Measurements from ENCODE around the gene ERRFI1. TPM values are rescaled to one million over a fixed set of nuclear protein-coding genes. Genes with fewer than 3 reads are reported as not detected.

The ERRFI1 gene
- total and polyA plus RNA-seq, 4 donors = 33.3 to 258 (median 120) TPM

GRCh38 chr1:7983086-7983778 lies 42.9 kb downstream of the ERRFI1 start:
- intact Hi-C loops (cut with DNase I) = loop anchor here in 1 of 2 donors (2.0 to 5.0 kb wide), 2 partner anchors 334 to 366 kb away; partner anchors contain the start of gene SLC45A1
- Histone ChIP-seq H3K27me3 (ENCODE audit: control insufficient read depth in 1 of 2, insufficient read depth in 2 of 2, low read length in 1 of 2) (no peaks in the 10 kb centered on the region), H3K27ac (ENCODE audit: low read depth in 1 of 2, low read length in 2 of 2) (no peak overlapping the region), H3K36me3 (ENCODE audit: control insufficient read depth in 1 of 2, insufficient read depth in 2 of 2, low read length in 1 of 2) (peaks cover 6 to 10% of the 10 kb centered on the region in 2 donors), H3K4me3 (ENCODE audit: low read length in 2 of 2) (no peak overlapping the region), H3K4me1 (ENCODE audit: control insufficient read depth in 1 of 2, insufficient read depth in 2 of 2, low read length in 2 of 2) (no peaks in the 10 kb centered on the region), H3K9me3 (ENCODE audit: control insufficient read depth, low read length) (no peaks in the 10 kb centered on the region)
- DNase-seq (peak in 1 of 2 donors; percentile 59), ATAC-seq (ENCODE audit: low FRiP score) (no peak)
- WGBS, 2 donors = 90 to 94% methylated on average over 15 of the region's 15 CpGs

- WGBS, 2 donors = 82 to 83% methylated on average over 7 of the region's 7 CpGs
- Histone ChIP-seq H3K27me3 (ENCODE audit: control insufficient read depth in 1 of 2, insufficient read depth in 2 of 2, low read length in 1 of 2) (no peaks in the 10 kb centered on the region), H3K4me1 (ENCODE audit: control insufficient read depth in 1 of 2, insufficient read depth in 2 of 2, low read length in 2 of 2) (no peaks in the 10 kb centered on the region), H3K4me3 (ENCODE audit: low read length in 2 of 2) (no peak overlapping the region), H3K9me3 (ENCODE audit: control insufficient read depth, low read length) (no peaks in the 10 kb centered on the region), H3K27ac (ENCODE audit: low read depth in 1 of 2, low read length in 2 of 2) (no peak overlapping the region), H3K36me3 (ENCODE audit: control insufficient read depth in 1 of 2, insufficient read depth in 2 of 2, low read length in 1 of 2) (peaks cover 6 to 10% of the 10 kb centered on the region in 2 donors)
- DNase-seq (peak in 1 of 2 donors; percentile 52), ATAC-seq (ENCODE audit: low FRiP score) (no peak)
- intact Hi-C loops (cut with DNase I) = loop anchor here in 1 of 2 donors (5.0 kb wide), 1 partner anchor 336 kb away; the partner anchor contains the start of gene SLC45A1
These were observed 45.1 kb downstream of the ERRFI1 start for GRCh38 chr1:7980984-7981383.

DNA sequence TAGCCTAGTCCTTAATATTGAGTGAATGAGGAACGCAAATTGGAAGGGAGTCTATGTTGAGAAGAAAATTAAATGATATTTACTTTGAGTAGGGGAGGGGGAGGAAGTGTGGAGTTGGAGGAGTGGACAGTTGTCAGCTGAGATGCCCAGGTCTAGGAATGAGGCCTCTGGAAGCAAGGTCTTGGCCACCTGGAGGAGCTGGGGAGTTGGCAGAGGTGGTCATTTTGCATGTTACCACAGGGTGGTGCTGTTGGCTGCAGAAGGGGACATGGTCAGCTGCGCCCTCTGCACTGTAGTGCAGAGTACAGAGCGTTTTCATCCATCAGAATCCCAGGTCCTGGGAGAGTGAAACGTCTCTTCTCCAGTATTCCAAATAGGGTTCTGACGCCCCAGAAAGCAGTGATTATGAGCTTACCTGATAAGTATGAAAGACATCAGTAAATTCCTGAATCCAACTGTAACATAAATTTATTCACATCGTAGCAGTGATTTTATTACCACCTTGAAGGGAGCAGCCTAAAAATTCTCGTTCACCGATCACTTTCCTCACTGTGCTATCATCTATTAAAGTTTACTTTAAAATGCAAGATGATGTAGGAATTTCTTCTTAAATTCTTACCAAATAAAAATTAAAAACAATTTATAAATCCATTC lies 50.8 kb downstream of the ERRFI1 start:
- no peaks in the 10 kb centered on the region for H3K9me3 ChIP-seq (ENCODE audit: control insufficient read depth, low read length)
- ATAC-seq (ENCODE audit: low FRiP score) = peak; percentile 91
- no peak overlapping the region for H3K27ac ChIP-seq (ENCODE audit: low read depth in 1 of 2, low read length in 2 of 2)
- intact Hi-C loops (cut with DNase I) = loop anchor here (2.0 to 10.0 kb wide), 2 partner anchors 373 to 589 kb away; no protein-coding TSS in a partner anchor
- peak; percentile 66 to 85 for DNase-seq
- H3K4me3 ChIP-seq (ENCODE audit: low read length in 2 of 2) = no peak overlapping the region
- H3K27me3 ChIP-seq (ENCODE audit: control insufficient read depth in 1 of 2, insufficient read depth in 2 of 2, low read length in 1 of 2) = no peaks in the 10 kb centered on the region
- peaks cover 6% of the 10 kb centered on the region in 2 donors for H3K36me3 ChIP-seq (ENCODE audit: control insufficient read depth in 1 of 2, insufficient read depth in 2 of 2, low read length in 1 of 2)
- 51 to 54% methylated on average over 8 of the region's 8 CpGs for WGBS, 2 donors
- no peaks in the 10 kb centered on the region for H3K4me1 ChIP-seq (ENCODE audit: control insufficient read depth in 1 of 2, insufficient read depth in 2 of 2, low read length in 2 of 2)

GRCh38 chr1:7973086-7973485 lies 53.0 kb downstream of the ERRFI1 start:
- no peak for ATAC-seq (ENCODE audit: low FRiP score)
- intact Hi-C loops (cut with DNase I) = loop anchor here in 1 of 2 donors (10.0 kb wide), 1 partner anchor 592 kb away; no protein-coding TSS in a partner anchor
- H3K4me1 ChIP-seq (ENCODE audit: control insufficient read depth in 1 of 2, insufficient read depth in 2 of 2, low read length in 2 of 2) = no peaks in the 10 kb centered on the region
- no peak overlapping the region for H3K4me3 ChIP-seq (ENCODE audit: low read length in 2 of 2)
- DNase-seq = no peak
- H3K9me3 ChIP-seq (ENCODE audit: control insufficient read depth, low read length) = no peaks in the 10 kb centered on the region
- H3K36me3 ChIP-seq (ENCODE audit: control insufficient read depth in 1 of 2, insufficient read depth in 2 of 2, low read length in 1 of 2) = peaks cover 2 to 8% of the 10 kb centered on the region in 2 donors
- no peak overlapping the region for H3K27ac ChIP-seq (ENCODE audit: low read depth in 1 of 2, low read length in 2 of 2)
- H3K27me3 ChIP-seq (ENCODE audit: control insufficient read depth in 1 of 2, insufficient read depth in 2 of 2, low read length in 1 of 2) = no peaks in the 10 kb centered on the region
- WGBS, 2 donors = 71 to 89% methylated on average over 2 of the region's 2 CpGs

DNA sequence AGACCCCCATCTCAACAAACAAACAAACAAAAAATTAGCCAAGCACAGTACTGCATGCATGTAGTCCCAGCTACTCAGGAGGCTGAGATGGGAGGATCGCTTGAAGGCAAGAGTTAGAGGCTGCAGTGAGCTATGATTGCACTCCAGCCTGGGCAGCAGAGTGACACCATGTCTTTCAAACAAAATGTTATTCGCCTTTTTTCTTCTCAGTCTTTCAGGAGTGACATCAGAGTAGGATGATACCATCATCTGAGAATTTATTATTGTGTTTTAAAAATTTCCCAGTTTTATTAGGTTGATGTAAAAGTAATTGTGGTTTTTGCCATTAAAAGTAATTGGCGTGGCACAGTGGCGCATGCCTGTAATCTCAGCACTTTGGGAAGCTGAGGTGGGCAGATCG lies 53.8 kb downstream of the ERRFI1 start:
- peaks cover 2 to 8% of the 10 kb centered on the region in 2 donors for H3K36me3 ChIP-seq (ENCODE audit: control insufficient read depth in 1 of 2, insufficient read depth in 2 of 2, low read length in 1 of 2)
- no peak overlapping the region for H3K4me3 ChIP-seq (ENCODE audit: low read length in 2 of 2)
- ATAC-seq (ENCODE audit: low FRiP score) (no peak), DNase-seq (no peak)
- no peaks in the 10 kb centered on the region for H3K9me3 ChIP-seq (ENCODE audit: control insufficient read depth, low read length)
- WGBS, 2 donors = 94 to 95% methylated on average over 5 of the region's 5 CpGs
- no peaks in the 10 kb centered on the region for H3K27me3 ChIP-seq (ENCODE audit: control insufficient read depth in 1 of 2, insufficient read depth in 2 of 2, low read length in 1 of 2)
- H3K4me1 ChIP-seq (ENCODE audit: control insufficient read depth in 1 of 2, insufficient read depth in 2 of 2, low read length in 2 of 2) = peaks cover 0 to 1% of the 10 kb centered on the region in 2 donors
- H3K27ac ChIP-seq (ENCODE audit: low read depth in 1 of 2, low read length in 2 of 2) = no peak overlapping the region
- intact Hi-C loops (cut with DNase I) = loop anchor here in 1 of 2 donors (10.0 kb wide), 1 partner anchor 593 kb away; no protein-coding TSS in a partner anchor

- Histone ChIP-seq H3K27ac (ENCODE audit: low read depth in 1 of 2, low read length in 2 of 2) (no peak overlapping the region), H3K36me3 (ENCODE audit: control insufficient read depth in 1 of 2, insufficient read depth in 2 of 2, low read length in 1 of 2) (peaks cover 2 to 10% of the 10 kb centered on the region in 2 donors), H3K9me3 (ENCODE audit: control insufficient read depth, low read length) (no peaks in the 10 kb centered on the region), H3K4me1 (ENCODE audit: control insufficient read depth in 1 of 2, insufficient read depth in 2 of 2, low read length in 2 of 2) (peaks cover 0 to 3% of the 10 kb centered on the region in 2 donors), H3K4me3 (ENCODE audit: low read length in 2 of 2) (no peak overlapping the region), H3K27me3 (ENCODE audit: control insufficient read depth in 1 of 2, insufficient read depth in 2 of 2, low read length in 1 of 2) (no peaks in the 10 kb centered on the region)
- 80 to 87% methylated on average over 6 of the region's 6 CpGs for WGBS, 2 donors
- DNase-seq (no peak), ATAC-seq (ENCODE audit: low FRiP score) (no peak)
- intact Hi-C loops (cut with DNase I) = loop anchor here in 1 of 2 donors (10.0 kb wide), 1 partner anchor 594 kb away; no protein-coding TSS in a partner anchor
These were observed 55.1 kb downstream of the ERRFI1 start for GRCh38 chr1:7971024-7971423.

GRCh38 chr1:7970246-7970645 lies 55.9 kb downstream of the ERRFI1 start:
- intact Hi-C loops (cut with DNase I) = loop anchor here in 1 of 2 donors (10.0 kb wide), 1 partner anchor 595 kb away; no protein-coding TSS in a partner anchor
- Histone ChIP-seq H3K27me3 (ENCODE audit: control insufficient read depth in 1 of 2, insufficient read depth in 2 of 2, low read length in 1 of 2) (no peaks in the 10 kb centered on the region), H3K27ac (ENCODE audit: low read depth in 1 of 2, low read length in 2 of 2) (no peak overlapping the region), H3K4me1 (ENCODE audit: control insufficient read depth in 1 of 2, insufficient read depth in 2 of 2, low read length in 2 of 2) (peaks cover 0 to 3% of the 10 kb centered on the region in 2 donors), H3K9me3 (ENCODE audit: control insufficient read depth, low read length) (no peaks in the 10 kb centered on the region), H3K4me3 (ENCODE audit: low read length in 2 of 2) (no peak overlapping the region), H3K36me3 (ENCODE audit: control insufficient read depth in 1 of 2, insufficient read depth in 2 of 2, low read length in 1 of 2) (peaks cover 2 to 12% of the 10 kb centered on the region in 2 donors)
- DNase-seq (no peak), ATAC-seq (ENCODE audit: low FRiP score) (no peak)
- 82 to 84% methylated on average over 2 of the region's 2 CpGs for WGBS, 2 donors

GRCh38 chr1:7967651-7968050 lies 58.5 kb downstream of the ERRFI1 start:
- Histone ChIP-seq H3K27ac (ENCODE audit: low read depth in 1 of 2, low read length in 2 of 2) (no peak overlapping the region), H3K36me3 (ENCODE audit: control insufficient read depth in 1 of 2, insufficient read depth in 2 of 2, low read length in 1 of 2) (peaks cover 2 to 12% of the 10 kb centered on the region in 2 donors), H3K4me3 (ENCODE audit: low read length in 2 of 2) (no peak overlapping the region), H3K4me1 (ENCODE audit: control insufficient read depth in 1 of 2, insufficient read depth in 2 of 2, low read length in 2 of 2) (peaks cover 0 to 3% of the 10 kb centered on the region in 2 donors), H3K9me3 (ENCODE audit: control insufficient read depth, low read length) (no peaks in the 10 kb centered on the region), H3K27me3 (ENCODE audit: control insufficient read depth in 1 of 2, insufficient read depth in 2 of 2, low read length in 1 of 2) (no peaks in the 10 kb centered on the region)
- ATAC-seq (ENCODE audit: low FRiP score) = no peak
- intact Hi-C loops (cut with DNase I) = no loop called here
- WGBS, 2 donors = 82 to 87% methylated on average over 4 of the region's 4 CpGs
- no peak for DNase-seq

All from aorta (tissue), 5 donors.